Mononuclear cell (primary cell): ENCODE measurements around the gene RAG2. TPM values are rescaled to one million over a fixed set of nuclear protein-coding genes. Genes with fewer than 3 reads are reported as not detected.
"Not testable (repeated sequence)": the region's sequence is repeated elsewhere in the genome, so short reads cannot be mapped to it uniquely, and the experiment has no call there.

ENCODE experiments used
- H3K27me3 ChIP-seq: 2 replicates; pipeline ENCODE4 v1.6.0; 2011; ENCODE audit warnings: low read length, control low read depth; ENCODE audit not compliant: insufficient read depth
- H3K4me1 ChIP-seq: 2 replicates; pipeline ENCODE4 v1.5.1; 2011; ENCODE audit warnings: mild to moderate bottlenecking, low read length, control low read depth; ENCODE audit not compliant: insufficient read depth
- H3K4me3 ChIP-seq: 2 replicates; pipeline ENCODE4 v1.5.1; 2011; ENCODE audit warnings: mild to moderate bottlenecking, low read length, moderate library complexity
- H3K9me3 ChIP-seq: 2 replicates; pipeline ENCODE4 v1.5.1; 2011; ENCODE audit warnings: low read depth, mild to moderate bottlenecking, control low read depth, low read length
- total RNA-seq: library from RNA; depleted of rRNA; stranded (reverse); fragments of >200 nt; gene quantifications from one replicate; pipeline ENCODE4 v1.2.3, GENCODE V29; 2012

Gene RAG2
- total RNA-seq, 1 donor, result not detected

DNA sequence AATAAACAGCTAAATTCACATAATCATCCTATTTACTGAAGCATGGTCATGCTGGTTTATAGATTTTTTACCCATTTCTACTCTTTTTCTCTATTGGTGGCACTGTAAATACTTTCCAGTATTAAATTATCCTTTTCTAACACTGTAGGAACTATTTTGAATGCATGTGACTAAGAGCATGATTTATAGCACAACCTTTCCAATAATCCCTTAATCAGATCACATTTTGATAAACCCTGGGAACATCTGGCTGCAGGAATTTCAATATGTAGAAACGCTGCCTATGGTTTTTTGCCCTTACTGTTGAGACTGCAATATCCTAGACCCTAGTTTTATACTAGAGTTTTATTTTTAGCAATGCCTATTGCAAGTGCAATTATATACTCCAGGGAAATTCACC, 19.6 kb downstream of the RAG2 start:
- Histone ChIP-seq H3K4me1 (no peaks in the 10 kb centered on the region), H3K9me3 (no peaks in the 10 kb centered on the region), H3K4me3 (no peak overlapping the region), H3K27me3 (peaks cover 2% of the 10 kb centered on the region)

DNA sequence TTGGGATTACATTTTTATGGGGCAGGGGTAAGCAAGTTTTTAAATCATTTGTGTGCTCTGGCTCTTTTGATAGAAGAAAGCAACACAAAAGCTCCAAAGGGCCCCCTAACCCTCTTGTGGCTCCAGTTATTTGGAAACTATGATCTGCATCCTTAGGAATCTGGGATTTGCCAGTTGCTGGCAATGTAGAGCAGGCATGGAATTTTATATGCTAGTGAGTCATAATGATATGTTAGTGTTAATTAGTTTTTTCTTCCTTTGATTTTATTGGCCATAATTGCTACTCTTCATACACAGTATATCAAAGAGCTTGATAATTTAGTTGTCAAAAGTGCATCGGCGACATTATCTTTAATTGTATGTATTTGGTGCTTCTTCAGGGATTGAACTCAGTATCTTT, 20.2 kb downstream of the RAG2 start:
- H3K4me3 ChIP-seq, result no peak overlapping the region
- no peaks in the 10 kb centered on the region for H3K4me1 ChIP-seq
- H3K9me3 ChIP-seq, result no peaks in the 10 kb centered on the region
- H3K27me3 ChIP-seq, result peaks cover 2% of the 10 kb centered on the region

DNA sequence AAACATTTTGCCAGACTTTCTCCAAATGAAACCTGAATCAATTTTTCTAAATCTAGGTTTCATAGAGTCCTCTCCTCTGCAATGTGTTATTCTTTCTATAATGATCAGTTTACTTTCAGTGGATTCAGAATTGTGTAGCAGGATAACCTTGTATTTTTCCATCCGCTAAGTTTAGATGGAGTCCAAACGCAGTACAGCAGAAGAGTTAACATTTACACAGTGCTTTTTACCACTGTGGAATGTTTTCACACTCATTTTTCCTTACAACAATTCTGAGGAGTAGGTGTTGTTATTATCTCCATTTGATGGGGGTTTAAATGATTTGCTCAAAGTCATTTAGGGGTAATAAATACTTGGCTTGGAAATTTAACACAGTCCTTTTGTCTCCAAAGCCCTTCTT, 20.7 kb downstream of the RAG2 start:
- peaks cover 2% of the 10 kb centered on the region for H3K27me3 ChIP-seq
- H3K4me3 ChIP-seq, result no peak overlapping the region
- H3K4me1 ChIP-seq, result no peaks in the 10 kb centered on the region
- H3K9me3 ChIP-seq, result no peaks in the 10 kb centered on the region

GRCh38 chr11:36574486-36574885, 23.6 kb downstream of the RAG2 start:
- Histone ChIP-seq H3K4me3 (no peak overlapping the region), H3K27me3 (peaks cover 5% of the 10 kb centered on the region), H3K9me3 (no peaks in the 10 kb centered on the region), H3K4me1 (no peaks in the 10 kb centered on the region)

GRCh38 chr11:36569095-36569494, 28.9 kb downstream of the RAG2 start:
- Histone ChIP-seq H3K4me1 (peaks cover 7% of the 10 kb centered on the region), H3K27me3 (peaks cover 11% of the 10 kb centered on the region), H3K4me3 (no peak overlapping the region), H3K9me3 (no peaks in the 10 kb centered on the region)

- peaks cover 7% of the 10 kb centered on the region for H3K4me1 ChIP-seq
- no peak within 1 kb of the TSS for H3K4me3 ChIP-seq
- no peaks in the 10 kb centered on the region for H3K9me3 ChIP-seq
- H3K27me3 ChIP-seq, result peaks cover 11% of the 10 kb centered on the region
Observed at GRCh38 chr11:36567694-36568093, 30.3 kb downstream of the RAG2 start, which contains the start of gene RAG1. RAG1 (plus strand) TSS chr11:36568007; CDS start chr11:36573305, 5,298 bp downstream.

DNA sequence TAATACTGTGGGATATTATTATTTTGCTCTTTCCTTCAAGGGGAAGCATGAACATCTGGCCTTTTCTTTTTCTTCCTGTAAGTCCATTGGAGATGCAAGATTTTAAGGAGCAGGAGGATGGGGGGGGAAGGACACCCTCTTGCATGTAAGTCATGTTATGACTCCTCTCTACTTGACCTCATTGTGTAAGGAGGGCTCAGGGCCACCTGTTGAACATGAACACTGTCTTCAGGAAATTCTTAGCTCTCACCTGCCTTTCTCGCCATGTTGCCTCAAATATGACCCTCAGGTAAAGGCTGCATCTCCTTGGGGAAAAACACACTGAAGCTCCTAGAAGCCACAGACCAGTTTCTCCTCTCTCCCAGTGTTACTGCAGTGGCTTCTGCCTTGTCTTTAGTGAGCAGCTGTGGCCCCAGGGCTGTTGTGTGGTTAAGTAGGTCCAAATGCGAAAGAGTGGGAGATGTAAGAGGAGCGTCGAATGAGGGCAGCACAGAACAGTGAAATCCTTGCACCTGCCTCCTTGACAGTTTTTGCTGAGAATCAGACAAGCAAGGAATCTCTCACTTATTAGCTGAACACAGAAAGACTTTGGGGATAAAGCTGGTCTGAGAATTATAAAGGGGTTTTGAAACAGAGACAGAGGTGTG, 31.5 kb downstream of the RAG2 start:
- peaks cover 7% of the 10 kb centered on the region for H3K4me1 ChIP-seq
- peaks cover 9% of the 10 kb centered on the region for H3K27me3 ChIP-seq
- H3K9me3 ChIP-seq, result no peaks in the 10 kb centered on the region
- H3K4me3 ChIP-seq, result no peak overlapping the region

- H3K4me3 ChIP-seq, result no peak overlapping the region
- no peaks in the 10 kb centered on the region for H3K9me3 ChIP-seq
- H3K4me1 ChIP-seq, result peaks cover 7% of the 10 kb centered on the region
- peaks cover 8% of the 10 kb centered on the region for H3K27me3 ChIP-seq
Observed at GRCh38 chr11:36565031-36565610, 32.9 kb downstream of the RAG2 start.

GRCh38 chr11:36564376-36565030, 33.5 kb downstream of the RAG2 start:
- Histone ChIP-seq H3K4me3 (no peak overlapping the region), H3K27me3 (peaks cover 8% of the 10 kb centered on the region), H3K4me1 (peaks cover 7% of the 10 kb centered on the region), H3K9me3 (no peaks in the 10 kb centered on the region)

- Histone ChIP-seq H3K27me3 (no peaks in the 10 kb centered on the region), H3K4me3 (no peak overlapping the region), H3K9me3 (no peaks in the 10 kb centered on the region), H3K4me1 (no peaks in the 10 kb centered on the region)
Observed at GRCh38 chr11:36558571-36559413, 39.2 kb downstream of the RAG2 start.

DNA sequence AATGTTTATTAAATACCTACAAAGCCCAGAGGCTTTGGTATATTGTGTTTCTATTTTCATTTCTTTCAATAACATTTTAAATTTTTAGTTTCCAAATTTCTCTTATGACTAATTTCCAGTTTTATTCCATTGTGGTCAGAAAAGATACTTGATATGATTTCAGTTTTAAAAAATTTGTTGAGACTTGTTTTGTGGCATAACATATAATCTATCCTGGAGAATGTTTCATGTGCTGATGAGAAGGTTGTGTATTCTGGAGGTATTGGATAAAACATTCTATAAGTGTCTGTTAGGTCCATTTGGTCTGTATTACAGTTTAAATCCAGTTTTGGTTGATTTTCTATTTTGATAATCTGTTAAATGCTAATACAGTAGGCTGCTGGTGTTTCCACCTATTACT, 40.0 kb downstream of the RAG2 start:
- Histone ChIP-seq H3K4me3 (no peak overlapping the region), H3K9me3 (no peaks in the 10 kb centered on the region), H3K27me3 (no peaks in the 10 kb centered on the region), H3K4me1 (no peaks in the 10 kb centered on the region)

GRCh38 chr11:36557390-36557789, 40.6 kb downstream of the RAG2 start:
- not testable (repeated sequence) for H3K4me3 ChIP-seq, H3K4me1 ChIP-seq, H3K27me3 ChIP-seq, H3K9me3 ChIP-seq

DNA sequence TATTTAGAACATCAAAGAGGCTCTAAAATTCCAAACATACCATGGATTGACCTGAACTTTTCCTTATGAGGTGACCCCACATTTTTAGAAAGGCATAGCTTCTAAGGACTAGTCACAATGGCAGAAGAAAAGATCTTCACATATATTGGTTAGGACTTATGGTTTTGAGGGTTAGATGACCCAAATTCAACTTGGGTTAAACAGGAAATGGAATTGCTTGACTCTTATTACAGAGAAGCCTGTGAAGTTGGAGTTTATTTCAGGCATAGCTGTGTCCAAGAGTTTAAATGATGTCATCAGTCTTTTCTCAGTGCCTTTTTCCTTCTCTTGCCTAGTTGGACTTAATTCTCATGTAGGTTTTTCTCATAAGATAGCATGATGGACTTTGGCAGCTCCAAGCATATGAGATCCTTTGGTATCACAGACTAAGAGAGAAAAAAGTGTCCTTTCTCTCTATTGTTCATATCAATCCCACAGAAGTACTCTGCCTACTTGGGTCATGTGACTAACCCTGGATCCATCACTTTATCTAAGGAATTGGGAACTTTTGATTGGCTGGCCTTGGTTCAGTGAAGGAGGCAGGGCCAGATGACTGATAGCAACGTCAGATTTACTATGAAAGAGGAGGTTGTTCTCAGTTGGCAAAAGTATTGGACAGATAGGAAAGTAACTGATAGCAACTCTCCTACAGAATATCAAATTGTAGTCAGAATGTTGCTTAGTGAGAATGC, 47.5 kb downstream of the RAG2 start:
- Histone ChIP-seq H3K9me3 (no peaks in the 10 kb centered on the region), H3K4me3 (no peak overlapping the region), H3K4me1 (no peaks in the 10 kb centered on the region), H3K27me3 (no peaks in the 10 kb centered on the region)
